GM12878 (cell line): Measurements from ENCODE around the gene GABBR1. TPM values are rescaled to one million over a fixed set of nuclear protein-coding genes. Genes with fewer than 3 reads are reported as not detected.

Experiments used
- ATAC-seq: fragments of 200-7000 bp; cut with Tn5 transposase; 3 replicates; pipeline ENCODE4 v1.9.1; 2020; ENCODE audit warnings: mild to moderate bottlenecking, moderate library complexity
- BruUV-seq: library from RNA; stranded (reverse); fragments of 400-500 nt; replicated peaks from 2 replicates; lab custom pipeline; 2021; lab: Mats Ljungman, UMichigan
- CTCF ChIA-PET: fragments of 300-600 bp; sonication (Branson Sonifier 250); formaldehyde crosslinking; extraction: SDS; loops from one replicate; lab custom pipeline; 2021; ENCODE audit warnings: inconsistent platforms; lab: Yijun Ruan, JAX
- POLR2A ChIA-PET: fragments of 350-600 bp; formaldehyde crosslinking; extraction: SDS; loops from one replicate; lab custom pipeline; 2021; ENCODE audit warnings: inconsistent platforms; lab: Charles Lee
- RAD21 ChIA-PET: fragments of 300-600 bp; sonication (Branson Sonifier 250); formaldehyde crosslinking; loops from one replicate; lab custom pipeline; 2023; ENCODE audit warnings: antibody characterized with exemption; ENCODE audit not compliant: unreplicated experiment; lab: Charles Lee
- SMC1A ChIA-PET: fragments of 300-600 bp; sonication (Branson Sonifier 250); formaldehyde crosslinking; loops from one replicate; lab custom pipeline; 2023; ENCODE audit not compliant: unreplicated experiment, uncharacterized antibody; lab: Charles Lee
- DNase-seq: peaks from one replicate; pipeline ENCODE4 v3.0.0-alpha.2; 2011; ENCODE audit warnings: low read depth, low spot score
- FAIRE-seq: peaks from 3 replicates; lab custom pipeline; 2011; peaks lifted over from hg19 to GRCh38; lab: Jason Lieb, UNC
- H2AFZ ChIP-seq: 2 replicates; pipeline ENCODE4 v1.6.0; 2011; ENCODE audit warnings: low read depth, low read length, control low read depth; ENCODE audit not compliant: control insufficient read depth
- H3K27ac ChIP-seq: 2 replicates; pipeline ENCODE4 v1.5.1; 2011; ENCODE audit warnings: control low read depth; ENCODE audit not compliant: control insufficient read depth, insufficient read depth
- H3K27me3 ChIP-seq, 2 experiments: replicated peaks in 1 of 2; 2 replicates each; pipeline versions ENCODE4 v1.6.0 to v1.6.1; 2011; ENCODE audit warnings: low read length in 1 of 2; ENCODE audit not compliant: control insufficient read depth in 2 of 2, insufficient read depth in 2 of 2
- H3K36me3 ChIP-seq, 2 experiments: 2 replicates each; pipeline ENCODE4 v1.5.1; 2011; ENCODE audit warnings: low read length in 1 of 2; ENCODE audit not compliant: control insufficient read depth in 2 of 2, insufficient read depth in 2 of 2
- H3K4me1 ChIP-seq: 2 replicates; pipeline ENCODE4 v1.6.1; 2011; ENCODE audit warnings: mild to moderate bottlenecking, low read length, moderate library complexity, mixed read lengths; ENCODE audit not compliant: control insufficient read depth, insufficient read depth
- H3K4me2 ChIP-seq: 2 replicates; pipeline ENCODE4 v1.6.0; 2011; ENCODE audit warnings: control low read depth; ENCODE audit not compliant: control insufficient read depth, insufficient read depth
- H3K4me3 ChIP-seq: fragments of 200-600 bp; sonication (generic); 2 replicates; pipeline ENCODE4 v1.5.1; 2016
- H3K79me2 ChIP-seq: 2 replicates; pipeline ENCODE4 v1.6.0; 2011; ENCODE audit warnings: low read length; ENCODE audit not compliant: control insufficient read depth, insufficient read depth
- H3K9ac ChIP-seq: 2 replicates; pipeline ENCODE4 v1.8.0; 2011; ENCODE audit warnings: low read length, control low read depth, mixed read lengths; ENCODE audit not compliant: control insufficient read depth, insufficient read depth
- H3K9me3 ChIP-seq: replicated peaks from 3 replicates; pipeline ENCODE4 v1.5.1; 2011; ENCODE audit warnings: mild to moderate bottlenecking, low read length; ENCODE audit not compliant: control insufficient read depth, insufficient read depth
- H4K20me1 ChIP-seq: 2 replicates; pipeline ENCODE4 v1.6.0; 2011; ENCODE audit not compliant: control insufficient read depth, insufficient read depth
- GATAD2B ChIP-seq: fragments of 450-650 bp; conservative IDR thresholded peaks from 2 replicates; pipeline ENCODE4 v1.6.1; 2017; ENCODE audit warnings: low read depth, mild to moderate bottlenecking, moderate library complexity
- HDGF ChIP-seq: fragments of 450-650 bp; IDR thresholded peaks from 2 replicates; pipeline ENCODE4 v1.6.1; 2016; ENCODE audit warnings: antibody characterized with exemption
- KLF5 ChIP-seq: fragments of 450-650 bp; IDR thresholded peaks from 2 replicates; pipeline ENCODE4 v1.6.1; 2014; ENCODE audit warnings: mild to moderate bottlenecking; ENCODE audit not compliant: partially characterized antibody
- MTA2 ChIP-seq: fragments of 450-650 bp; IDR thresholded peaks from 2 replicates; pipeline ENCODE4 v1.6.1; 2016; ENCODE audit warnings: low read depth, mild to moderate bottlenecking, moderate library complexity
- POLR2A ChIP-seq: IDR thresholded peaks from 2 replicates; pipeline ENCODE4 v1.6.1; 2011; ENCODE audit warnings: low read depth, mild to moderate bottlenecking, low read length
- RAD21 ChIP-seq: IDR thresholded peaks from 2 replicates; pipeline ENCODE4 v1.6.1; 2011; ENCODE audit warnings: mild to moderate bottlenecking, low read depth, low read length, moderate library complexity; ENCODE audit not compliant: insufficient read depth
- RAD51 ChIP-seq: fragments of 450-650 bp; IDR thresholded peaks from 2 replicates; pipeline ENCODE4 v1.6.1; 2016; ENCODE audit warnings: moderate library complexity, mild to moderate bottlenecking, inconsistent platforms
- SRF ChIP-seq, 2 experiments: IDR thresholded peaks; 2 replicates each; pipeline ENCODE4 v1.6.1; 2011; ENCODE audit warnings: low read depth in 2 of 2, low read length in 2 of 2, mild to moderate bottlenecking in 1 of 2, moderate library complexity in 1 of 2
- TARDBP ChIP-seq: IDR thresholded peaks from 2 replicates; pipeline ENCODE4 v1.6.1; 2016; ENCODE audit warnings: borderline replicate concordance
- WGBS: methylation state at CpG from one replicate; pipeline ENCODE4 v1.1.6; 2016; ENCODE audit warnings: low lambda C conversion rate; ENCODE audit not compliant: insufficient replicate concordance, insufficient coverage; ENCODE audit errors: missing lambda C conversion rate; 5-methylcytosine and 5-hydroxymethylcytosine counted together
- in situ Hi-C: fragments of 300-500 bp; cut with MboI; formaldehyde crosslinking; loops from 9 replicates; pipeline ENCODE4 v1.14.3; 2018; ENCODE audit warnings: mixed read lengths
- intact Hi-C: fragments of 100-400 bp; cut with micrococcal nuclease; formaldehyde crosslinking; loops from one replicate; pipeline ENCODE4 v1.14.2; 2022; ENCODE audit not compliant: unreplicated experiment
- polyA plus RNA-seq, 11 experiments: library from polyadenylated mRNA; depleted of rRNA in 4 of 11; unstranded in 6 of 11; stranded (reverse) in 5 of 11; fragments of >200 nt; fragmentation: Nextera tagmentation in 4 of 11; fragmentation: Illumina TruSeq in 1 of 11; extraction: Ambion mirVana in 4 of 11; extraction: Trizol in 1 of 11; gene quantifications; 1 replicate in 1 of 11; 2 replicates in 10 of 11; pipeline versions ENCODE4 v1.2.1 to v1.2.3, GENCODE V29; 2011 to 2016; ENCODE audit warnings: inconsistent platforms in 2 of 11, missing spikeins in 2 of 11, low read depth in 1 of 11
- total RNA-seq, 4 experiments: library from RNA; depleted of rRNA in 3 of 4; stranded (reverse); fragments of >200 nt in 3 of 4; fragmentation: Illumina TruSeq in 1 of 4; extraction: Trizol in 1 of 4; gene quantifications; 2 replicates each; pipeline versions ENCODE4 v1.2.1 to v1.2.3, GENCODE V29; 2013 to 2021

GABBR1 gene
- total and polyA plus RNA-seq, 10 of the 15 experiments (the other 5 are each of a cell fraction or from before 2014, with no cell fraction given) = 0.11 to 5.2 (median 1.0) TPM

DNA sequence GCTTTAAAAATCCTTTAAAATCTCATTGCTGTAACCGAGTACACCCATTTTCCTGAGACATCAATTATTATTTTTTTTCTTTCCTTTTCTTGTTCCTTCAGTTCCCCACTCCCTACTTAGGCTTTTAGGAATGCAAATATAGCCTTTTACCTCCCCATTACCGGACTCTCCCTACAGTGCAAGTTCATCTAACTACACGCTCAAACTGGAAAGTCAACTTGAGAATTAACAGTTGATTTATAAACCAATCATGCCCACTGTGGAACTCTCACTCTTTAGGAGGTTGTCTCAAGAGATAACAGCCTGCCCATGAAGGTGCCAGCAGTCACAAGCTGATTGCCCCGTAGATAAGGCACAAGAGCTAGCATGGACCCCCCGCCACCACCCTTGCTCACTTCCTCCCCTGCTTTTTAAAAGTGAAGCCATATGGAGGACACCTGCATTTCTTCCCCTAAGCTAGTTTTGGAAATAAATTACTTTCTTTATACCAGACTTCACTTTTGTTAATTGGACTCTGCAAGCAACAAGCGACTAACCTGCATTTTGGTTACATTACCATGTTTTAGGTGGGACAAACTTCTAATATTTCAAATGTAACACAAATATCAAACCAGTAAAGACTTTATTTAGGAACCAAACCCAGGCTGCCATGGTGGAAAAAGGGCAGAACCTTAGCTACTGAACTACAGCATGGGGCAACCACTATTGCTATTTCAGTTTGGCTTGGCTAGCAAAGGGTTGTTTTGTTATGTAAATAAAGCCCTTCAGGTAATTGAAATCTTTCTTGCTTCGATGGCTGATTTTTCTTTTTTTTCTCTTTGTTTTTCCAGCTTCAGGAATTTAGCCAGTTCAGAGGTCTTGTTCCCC, 108.3 kb downstream of the GABBR1 start:
- H3K4me3 ChIP-seq = no peak overlapping the region
- H3K27ac ChIP-seq = no peak overlapping the region
- in situ Hi-C loops = no loop called here
- H4K20me1 ChIP-seq = no peaks in the 10 kb centered on the region
- WGBS = 14% methylated on average over 7 of the region's 7 CpGs
- SMC1A ChIA-PET = interaction anchor here (1.3 kb wide), 1 partner anchor 44 kb away, joined by 4 read pairs; no protein-coding TSS in a partner anchor
- H3K4me1 ChIP-seq = no peaks in the 10 kb centered on the region
- H3K79me2 ChIP-seq = no peaks in the 10 kb centered on the region
- intact Hi-C loops = no loop called here
- H2AFZ ChIP-seq = no peak overlapping the region
- DNase-seq (no peak), ATAC-seq (no peak), FAIRE-seq (no peak)
- RAD21 ChIA-PET = no interaction called here
- no peaks in the 10 kb centered on the region for H3K36me3 ChIP-seq
- BruUV-seq = no TSS peak
- no peak overlapping the region for H3K4me2 ChIP-seq
- TF ChIP-seq MTA2 = no peak
- TF ChIP-seq RAD51 = no peak
- TF ChIP-seq GATAD2B = no peak
- POLR2A ChIA-PET = no interaction called here
- H3K27me3 ChIP-seq = 0 out of 4 replicates have a peak, but pooled peaks cover 0 to 3% of the 10 kb centered on the region in 2 experiments
- no peak overlapping the region for H3K9ac ChIP-seq
- CTCF ChIA-PET = no interaction called here
- H3K9me3 ChIP-seq = no peaks in the 10 kb centered on the region

DNA sequence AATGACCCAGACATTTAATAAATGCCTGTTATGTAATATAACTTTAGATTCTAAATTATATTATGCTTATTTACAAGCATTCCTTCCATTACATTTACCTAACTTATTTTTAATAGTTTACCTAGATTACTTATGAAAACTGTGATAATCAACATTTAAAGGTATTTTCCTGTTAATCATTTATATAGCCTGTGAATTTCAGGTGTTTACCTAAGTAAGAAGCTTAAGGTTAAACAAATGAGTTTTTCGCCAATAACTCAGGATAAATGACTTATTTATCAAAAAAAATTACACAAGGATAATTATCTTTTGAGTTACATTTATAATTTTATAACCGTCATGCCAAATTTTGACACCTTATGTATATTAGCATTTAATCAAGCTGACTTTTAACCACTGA, 108.9 kb downstream of the GABBR1 start:
- WGBS = 23% methylated on average over 2 of the region's 2 CpGs
- ChIA-PET POLR2A (no interaction called here), CTCF (no interaction called here), SMC1A (interaction anchor here (1.3 kb wide), 1 partner anchor 45 kb away, joined by 4 read pairs; no protein-coding TSS in a partner anchor), RAD21 (no interaction called here)
- Histone ChIP-seq H2AFZ (no peak overlapping the region), H3K79me2 (no peaks in the 10 kb centered on the region), H3K4me2 (no peak overlapping the region), H4K20me1 (no peaks in the 10 kb centered on the region), H3K36me3 (no peaks in the 10 kb centered on the region), H3K9ac (no peak overlapping the region), H3K4me3 (no peak overlapping the region), H3K27me3 (0 out of 4 replicates have a peak, but pooled peaks cover 0 to 3% of the 10 kb centered on the region in 2 experiments), H3K27ac (no peak overlapping the region), H3K4me1 (no peaks in the 10 kb centered on the region), H3K9me3 (no peaks in the 10 kb centered on the region)
- DNase-seq (no peak), FAIRE-seq (no peak), ATAC-seq (no peak)
- BruUV-seq = no TSS peak
- TF ChIP-seq SRF (IDR thresholded peaks at IDR 0.05; ENCODE audit: low read depth in 2 of 2, low read length in 2 of 2) = no peak
- TF ChIP-seq HDGF = no peak
- TF ChIP-seq TARDBP = no peak
- no peak for TF ChIP-seq RAD21
- no peak for TF ChIP-seq KLF5
- TF ChIP-seq POLR2A = no peak
- in situ Hi-C loops (no loop called here), intact Hi-C loops (no loop called here)
